Ramos (cell line): ENCODE results near the gene CNOT3.
"Not testable (repeated sequence)": the region's sequence is repeated elsewhere in the genome, so short reads cannot be mapped to it uniquely, and the experiment has no call there.

Experiments
- in situ Hi-C: fragments of 300-500 bp; cut with MboI; formaldehyde crosslinking; loops from one replicate; pipeline ENCODE4 v1.14.3; 2022; ENCODE audit warnings: low sequenced_read_pairs; ENCODE audit not compliant: unreplicated experiment

The CNOT3 gene

GRCh38 chr19:54137699-54138488 lies at the start of gene CNOT3:
TSS of gene CNOT3 (plus strand) at chr19:54137762. CDS start at chr19:54142979, 5,217 bp downstream.
- in situ Hi-C loops: no loop called here

DNA sequence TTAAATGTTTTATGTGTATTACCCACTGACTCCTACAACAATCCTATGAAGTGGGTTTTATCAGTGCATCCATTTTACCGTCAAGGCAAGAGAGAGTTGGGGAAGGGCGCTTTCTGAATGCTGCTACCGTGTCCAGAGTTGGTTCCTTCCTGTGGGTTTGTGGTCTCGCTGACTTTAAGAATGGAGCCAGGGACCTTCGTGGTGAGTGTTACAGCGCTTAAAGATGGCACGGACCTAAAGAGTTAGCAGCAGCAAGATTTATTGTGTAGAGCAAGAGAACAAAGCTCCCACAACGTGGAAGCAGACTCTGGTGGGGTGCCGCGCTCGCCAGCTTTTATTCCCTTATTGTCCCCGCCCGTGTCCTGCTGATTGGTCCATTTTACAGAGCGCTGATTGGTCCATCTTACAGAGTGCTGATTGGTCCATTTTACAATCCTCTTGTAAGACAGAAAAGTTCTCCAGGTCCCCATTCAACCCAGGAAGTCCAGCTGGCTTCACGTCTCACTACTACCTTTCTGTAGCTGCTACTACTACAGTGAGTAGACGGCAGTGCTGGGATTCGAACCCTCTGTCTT lies 43.0 kb upstream of the CNOT3 start:
- in situ Hi-C loops: no loop called here

- in situ Hi-C loops: no loop called here
Measured at GRCh38 chr19:54095136-54095858, 42.3 kb upstream of the CNOT3 start.

GRCh38 chr19:54095859-54096616 lies 41.5 kb upstream of the CNOT3 start:
- in situ Hi-C loops: not testable (repeated sequence)

- in situ Hi-C loops: no loop called here
Measured at GRCh38 chr19:54096617-54097106, 40.9 kb upstream of the CNOT3 start.

- in situ Hi-C loops: no loop called here
Measured at GRCh38 chr19:54099190-54099902, 38.2 kb upstream of the CNOT3 start.

- in situ Hi-C loops: not testable (repeated sequence)
Measured at GRCh38 chr19:54099903-54100255, 37.7 kb upstream of the CNOT3 start.

DNA sequence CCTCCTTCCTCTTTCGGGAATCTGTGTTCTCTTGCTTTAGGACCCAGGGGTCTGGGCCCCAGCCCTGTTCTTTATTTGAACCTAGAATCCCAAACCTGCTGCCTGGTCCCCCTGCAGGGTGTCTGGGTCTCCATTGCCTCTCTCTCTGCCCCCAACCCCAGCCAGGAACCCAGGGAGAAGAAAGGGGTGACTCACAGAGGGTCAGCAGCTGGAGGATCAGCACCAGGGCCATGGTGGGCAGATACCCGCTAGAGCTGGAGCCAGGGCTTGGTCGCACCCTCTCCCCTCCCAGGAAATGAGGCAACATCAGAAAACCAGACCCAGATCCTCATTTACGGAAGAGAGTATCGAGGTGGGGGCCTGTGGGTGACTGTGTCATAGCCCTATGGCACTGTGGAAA lies 37.0 kb upstream of the CNOT3 start, which contains the start of gene OSCAR:
Gene OSCAR (minus strand): TSS at position 243 of the 400 bp plus-strand sequence. CDS start 11 bp downstream, at position 232.
- in situ Hi-C loops: no loop called here

DNA sequence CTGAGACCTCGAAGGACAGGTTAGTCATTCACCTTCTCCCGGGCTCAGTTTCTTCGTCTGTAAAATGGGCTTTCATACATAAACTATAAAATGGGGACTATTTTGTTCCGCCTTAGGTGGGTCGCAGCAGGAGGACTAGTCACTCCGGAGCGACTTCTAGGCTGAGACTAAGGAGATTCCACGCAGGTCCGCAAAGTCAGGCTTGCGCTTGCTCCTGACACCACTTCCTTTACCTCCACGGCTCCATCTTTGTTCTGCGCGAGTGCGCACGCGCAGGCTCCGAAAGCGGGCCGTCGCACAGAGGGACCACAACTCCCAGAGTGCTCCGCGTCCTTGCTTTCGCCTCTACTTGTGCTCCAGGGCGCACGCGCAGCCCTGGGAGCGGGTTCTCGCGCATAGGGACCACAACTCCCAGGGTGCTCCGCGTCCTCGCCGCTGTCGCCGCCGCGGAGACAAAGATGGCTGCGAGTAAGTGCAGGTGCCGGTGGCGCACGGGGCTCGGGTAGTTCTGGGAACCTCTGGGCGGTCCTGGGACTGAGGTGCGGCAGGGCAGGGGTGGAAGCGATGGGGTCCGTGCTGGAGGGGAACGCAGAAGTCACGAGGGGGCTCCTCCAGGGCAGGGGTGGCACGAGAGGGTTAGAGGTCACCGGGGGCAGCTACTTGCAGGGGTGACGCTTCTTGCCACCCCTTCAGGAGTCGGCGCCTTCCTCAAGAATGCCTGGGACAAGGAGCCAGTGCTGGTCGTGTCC lies 35.0 kb upstream of the CNOT3 start, which contains the start of gene NDUFA3:
Gene NDUFA3 (plus strand): TSS at position 435 of the 749 bp plus-strand sequence. CDS start 24 bp downstream, at position 459.
- in situ Hi-C loops: no loop called here

- in situ Hi-C loops: no loop called here
Measured at GRCh38 chr19:54104998-54105715, 32.4 kb upstream of the CNOT3 start.

GRCh38 chr19:54105796-54106195 lies 31.8 kb upstream of the CNOT3 start:
- in situ Hi-C loops: no loop called here

DNA sequence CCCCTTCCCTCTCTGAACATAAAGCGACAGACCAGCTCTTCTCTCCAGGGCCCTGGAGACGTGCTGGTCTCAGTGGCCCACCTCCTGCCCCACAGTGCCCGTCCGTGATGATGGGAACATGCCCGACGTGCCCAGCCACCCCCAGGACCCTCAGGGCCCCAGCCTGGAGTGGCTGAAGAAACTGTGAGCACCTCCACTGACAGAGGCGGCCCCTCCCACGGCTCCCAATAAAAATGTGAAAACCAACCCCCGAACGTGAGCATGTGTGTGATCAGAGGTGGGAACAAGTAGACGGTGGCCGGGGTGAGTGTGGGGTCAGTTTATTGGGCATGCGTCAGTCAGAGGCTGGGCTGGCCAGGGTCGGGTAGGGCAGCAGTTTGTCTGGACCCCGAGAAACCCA lies 30.8 kb upstream of the CNOT3 start:
- in situ Hi-C loops: no loop called here

DNA sequence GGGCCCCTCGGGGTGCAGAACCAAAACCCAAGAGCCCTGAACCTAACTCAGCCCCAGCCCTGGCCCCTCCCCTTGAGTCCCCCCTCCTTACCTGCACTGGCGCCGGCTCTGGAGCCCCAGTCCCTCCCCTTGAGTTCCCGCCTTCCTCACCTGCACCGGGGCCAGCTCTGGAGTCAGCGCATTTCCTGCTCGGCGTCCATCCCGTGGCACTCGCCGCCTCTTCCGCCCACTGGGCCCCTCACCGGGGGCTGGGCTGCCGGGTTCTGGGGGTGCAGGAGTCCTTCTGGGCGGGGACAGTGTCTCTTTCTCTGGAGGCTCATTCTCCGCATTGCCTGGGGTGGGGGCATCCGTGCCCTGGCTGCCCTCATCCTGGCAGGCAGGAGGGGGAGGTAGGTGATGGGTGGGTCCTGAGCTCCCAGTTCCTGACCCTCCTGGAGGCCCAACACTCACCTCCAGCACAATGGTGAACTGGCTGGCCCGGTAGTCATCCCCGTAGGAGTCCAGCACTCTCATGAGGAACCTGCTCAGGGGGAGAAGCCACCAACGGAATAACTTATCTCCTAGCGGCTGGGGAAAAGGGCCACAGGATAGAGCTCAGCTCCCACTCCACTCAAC lies 29.6 kb upstream of the CNOT3 start:
- in situ Hi-C loops: no loop called here

GRCh38 chr19:54108496-54108895 lies 29.1 kb upstream of the CNOT3 start:
- in situ Hi-C loops: no loop called here

GRCh38 chr19:54109651-54110050 lies 27.9 kb upstream of the CNOT3 start:
- in situ Hi-C loops: no loop called here

DNA sequence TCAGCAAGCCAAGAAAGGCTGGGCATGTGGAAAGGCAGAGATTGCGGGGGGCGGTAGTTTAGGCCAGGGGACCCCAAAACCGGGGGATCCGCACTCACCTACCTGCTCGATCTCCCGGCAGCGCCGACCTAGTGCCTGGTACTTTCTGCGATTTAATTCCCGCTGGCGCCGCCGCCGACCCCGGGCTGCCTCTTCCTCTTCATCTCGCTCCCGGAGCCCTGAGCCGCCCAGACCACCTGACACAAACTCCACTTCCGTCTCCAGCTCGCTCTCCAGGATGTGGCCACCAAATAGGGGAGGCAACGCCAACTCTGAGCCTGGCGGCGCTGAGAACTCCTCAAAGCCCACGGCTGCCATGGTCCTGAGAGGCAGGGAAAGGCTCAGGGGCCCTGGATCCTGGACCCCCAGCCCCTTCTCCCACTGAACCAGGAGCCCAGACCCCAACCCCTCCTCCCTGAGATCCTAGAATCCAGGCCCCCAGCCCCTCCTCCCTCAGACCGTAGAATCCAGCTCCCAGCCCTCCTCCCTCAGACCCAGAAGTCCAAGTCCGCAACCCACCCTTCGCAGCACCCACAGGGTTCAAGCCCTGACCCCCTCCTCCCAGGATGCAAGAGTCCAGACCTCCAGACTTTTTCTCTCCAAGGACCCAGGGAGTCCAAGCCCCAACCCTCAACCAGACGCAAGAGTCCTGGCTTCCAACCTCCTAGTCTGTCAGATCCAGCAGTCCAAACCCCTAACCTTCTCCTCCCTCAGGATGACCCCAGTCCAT lies 23.0 kb upstream of the CNOT3 start:
- in situ Hi-C loops: no loop called here
